ENCODE data around the gene GRIK3. TPM values are rescaled to one million over a fixed set of nuclear protein-coding genes. Genes with fewer than 3 reads are reported as not detected.

Gene GRIK3
- polyA plus RNA-seq, 1 donor (not counting 4 experiments of a cell fraction or from before 2014, with no cell fraction given) = not detected

DNA sequence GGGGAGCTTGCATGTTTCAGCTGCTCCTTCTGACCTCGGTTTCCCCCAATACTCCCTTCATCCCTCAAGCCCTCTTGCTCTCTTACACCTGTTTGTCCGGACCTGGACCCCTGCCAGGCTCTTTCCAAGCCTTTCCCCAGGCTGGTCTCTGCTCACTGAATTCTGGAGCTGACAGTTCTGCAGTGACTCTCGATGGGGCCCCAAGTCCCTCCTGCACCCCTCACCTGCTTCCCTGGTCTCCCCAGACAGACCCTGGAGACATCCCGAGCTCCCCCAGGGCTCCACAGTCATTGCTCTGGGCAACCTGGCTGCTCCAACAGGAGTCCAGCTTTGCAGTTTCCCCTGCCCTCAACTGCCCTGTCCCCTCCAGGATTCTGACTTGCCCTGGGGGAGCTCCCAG lies 198.6 kb downstream of the GRIK3 start:
- Histone ChIP-seq H3K27me3 (ENCODE audit: control insufficient read depth, extremely low read depth, insufficient read depth, low read length) (no peaks in the 10 kb centered on the region), H2AFZ (ENCODE audit: control insufficient read depth, low read length) (no peak overlapping the region), H3K27ac (ENCODE audit: control insufficient read depth, insufficient read depth, low read length) (no peak overlapping the region), H3K9me3 (ENCODE audit: control insufficient read depth, low read depth, low read length) (no peaks in the 10 kb centered on the region), H3K9ac (ENCODE audit: control insufficient read depth, extremely low read depth, insufficient read depth, low read length) (no peak overlapping the region), H3K9me1 (ENCODE audit: control insufficient read depth, extremely low read depth, insufficient read depth, low read length) (no peaks in the 10 kb centered on the region), H3K4me3 (ENCODE audit: control insufficient read depth in 2 of 3, extremely low read depth in 1 of 3, insufficient read depth in 2 of 3, low read depth in 1 of 3, low read length in 3 of 3) (no peak overlapping the region), H3K36me3 (ENCODE audit: control insufficient read depth in 2 of 2, extremely low read depth in 1 of 2, insufficient read depth in 2 of 2, low read length in 2 of 2) (no peaks in the 10 kb centered on the region), H4K20me1 (ENCODE audit: control insufficient read depth, extremely low read depth, insufficient read depth, low read length) (no peaks in the 10 kb centered on the region), H3K4me1 (ENCODE audit: control insufficient read depth, extremely low read depth, insufficient read depth, low read length) (no peaks in the 10 kb centered on the region), H3K4me2 (ENCODE audit: control insufficient read depth, extremely low read depth, insufficient read depth, low read depth, low read length) (no peak overlapping the region), H3K79me2 (ENCODE audit: control insufficient read depth, insufficient read depth, low read length) (no peaks in the 10 kb centered on the region)
- DNase-seq (ENCODE audit: low read depth, low spot score) (no peak), FAIRE-seq (no peak)
- TF ChIP-seq EZH2 (IDR thresholded peaks at IDR 0.05; ENCODE audit: low read length) = no peak
- TF ChIP-seq, protein P1, sequence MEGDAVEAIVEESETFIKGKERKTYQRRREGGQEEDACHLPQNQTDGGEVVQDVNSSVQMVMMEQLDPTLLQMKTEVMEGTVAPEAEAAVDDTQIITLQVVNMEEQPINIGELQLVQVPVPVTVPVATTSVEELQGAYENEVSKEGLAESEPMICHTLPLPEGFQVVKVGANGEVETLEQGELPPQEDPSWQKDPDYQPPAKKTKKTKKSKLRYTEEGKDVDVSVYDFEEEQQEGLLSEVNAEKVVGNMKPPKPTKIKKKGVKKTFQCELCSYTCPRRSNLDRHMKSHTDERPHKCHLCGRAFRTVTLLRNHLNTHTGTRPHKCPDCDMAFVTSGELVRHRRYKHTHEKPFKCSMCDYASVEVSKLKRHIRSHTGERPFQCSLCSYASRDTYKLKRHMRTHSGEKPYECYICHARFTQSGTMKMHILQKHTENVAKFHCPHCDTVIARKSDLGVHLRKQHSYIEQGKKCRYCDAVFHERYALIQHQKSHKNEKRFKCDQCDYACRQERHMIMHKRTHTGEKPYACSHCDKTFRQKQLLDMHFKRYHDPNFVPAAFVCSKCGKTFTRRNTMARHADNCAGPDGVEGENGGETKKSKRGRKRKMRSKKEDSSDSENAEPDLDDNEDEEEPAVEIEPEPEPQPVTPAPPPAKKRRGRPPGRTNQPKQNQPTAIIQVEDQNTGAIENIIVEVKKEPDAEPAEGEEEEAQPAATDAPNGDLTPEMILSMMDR (optimal IDR thresholded peaks at IDR 0.05 in 1 of 3, IDR thresholded peaks at IDR 0.05 in 1 of 3, conservative IDR thresholded peaks at IDR 0.05 in 1 of 3; ENCODE audit: extremely low read depth in 1 of 3, insufficient read depth in 2 of 3, low read length in 3 of 3) = no peak
- dilution Hi-C loops (cut with MboI; ENCODE audit: extremely low pct_ligation_motif_present, low sequenced_read_pairs) = no loop called here

DNA sequence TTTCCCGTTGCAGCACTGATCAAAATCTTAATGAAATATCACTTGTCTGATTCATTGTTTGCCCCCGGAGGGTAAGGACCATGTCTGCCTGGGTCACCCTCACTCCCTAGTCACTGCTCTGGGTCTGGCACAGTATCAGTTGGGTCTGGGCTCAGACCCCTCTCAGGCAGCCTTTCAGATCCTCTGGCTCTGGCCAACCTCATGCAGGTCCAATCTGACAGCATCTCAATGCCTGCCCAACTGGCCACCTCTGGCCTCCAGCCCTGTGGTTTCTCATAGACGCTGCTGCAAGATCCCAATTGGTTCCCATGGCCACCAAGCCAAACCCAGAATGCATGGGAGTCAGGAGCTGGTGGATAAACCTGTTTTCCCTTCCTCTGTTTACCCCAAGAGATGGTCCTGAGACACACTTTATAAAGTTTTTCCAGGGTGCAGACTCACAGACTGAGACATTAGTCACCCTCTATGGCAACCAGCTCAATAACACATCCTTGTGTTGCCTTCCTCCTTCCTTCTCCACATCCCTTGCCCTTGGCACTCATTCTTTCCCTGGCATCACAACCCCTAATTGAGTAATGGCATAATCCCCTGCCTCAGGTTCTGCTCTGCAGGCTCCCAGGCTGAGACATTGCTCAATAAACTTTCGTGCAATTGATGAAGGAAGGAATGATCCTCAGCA lies 199.2 kb downstream of the GRIK3 start:
- H3K79me2 ChIP-seq (ENCODE audit: control insufficient read depth, insufficient read depth, low read length) = no peaks in the 10 kb centered on the region
- H3K27me3 ChIP-seq (ENCODE audit: control insufficient read depth, extremely low read depth, insufficient read depth, low read length) = no peaks in the 10 kb centered on the region
- no peak overlapping the region for H3K27ac ChIP-seq (ENCODE audit: control insufficient read depth, insufficient read depth, low read length)
- TF ChIP-seq, protein P1 (optimal IDR thresholded peaks at IDR 0.05 in 1 of 3, IDR thresholded peaks at IDR 0.05 in 1 of 3, conservative IDR thresholded peaks at IDR 0.05 in 1 of 3; ENCODE audit: extremely low read depth in 1 of 3, insufficient read depth in 2 of 3, low read length in 3 of 3) = no peak
- TF ChIP-seq EZH2 (IDR thresholded peaks at IDR 0.05; ENCODE audit: low read length) = no peak
- no peak overlapping the region for H3K4me2 ChIP-seq (ENCODE audit: control insufficient read depth, extremely low read depth, insufficient read depth, low read depth, low read length)
- no peaks in the 10 kb centered on the region for H3K9me1 ChIP-seq (ENCODE audit: control insufficient read depth, extremely low read depth, insufficient read depth, low read length)
- FAIRE-seq = no peak
- H3K4me1 ChIP-seq (ENCODE audit: control insufficient read depth, extremely low read depth, insufficient read depth, low read length) = no peaks in the 10 kb centered on the region
- DNase-seq (ENCODE audit: low read depth, low spot score) = no peak
- H3K9ac ChIP-seq (ENCODE audit: control insufficient read depth, extremely low read depth, insufficient read depth, low read length) = no peak overlapping the region
- dilution Hi-C loops (cut with MboI; ENCODE audit: extremely low pct_ligation_motif_present, low sequenced_read_pairs) = no loop called here
- H3K36me3 ChIP-seq (ENCODE audit: control insufficient read depth in 2 of 2, extremely low read depth in 1 of 2, insufficient read depth in 2 of 2, low read length in 2 of 2) = no peaks in the 10 kb centered on the region
- H4K20me1 ChIP-seq (ENCODE audit: control insufficient read depth, extremely low read depth, insufficient read depth, low read length) = no peaks in the 10 kb centered on the region
- no peak overlapping the region for H2AFZ ChIP-seq (ENCODE audit: control insufficient read depth, low read length)
- no peak overlapping the region for H3K4me3 ChIP-seq (ENCODE audit: control insufficient read depth in 2 of 3, extremely low read depth in 1 of 3, insufficient read depth in 2 of 3, low read depth in 1 of 3, low read length in 3 of 3)
- no peaks in the 10 kb centered on the region for H3K9me3 ChIP-seq (ENCODE audit: control insufficient read depth, low read depth, low read length)
